Colonic mucosa (tissue), 4 donors: ENCODE measurements around the gene OGA. TPM values are rescaled to one million over a fixed set of nuclear protein-coding genes. Genes with fewer than 3 reads are reported as not detected.

Experiments
- DNase-seq: peaks from one replicate; pipeline ENCODE4 v3.0.0-alpha.2; 2020
- H3K27ac ChIP-seq: fragments of 200-600 bp; one replicate; pipeline ENCODE4 v1.8.0; 2021
- H3K27me3 ChIP-seq: fragments of 200-600 bp; one replicate; pipeline ENCODE4 v1.8.0; 2021
- H3K36me3 ChIP-seq: fragments of 200-600 bp; one replicate; pipeline ENCODE4 v1.8.0; 2021
- H3K4me1 ChIP-seq: fragments of 200-600 bp; one replicate; pipeline ENCODE4 v1.8.0; 2021; ENCODE audit warnings: mild to moderate bottlenecking
- H3K4me3 ChIP-seq: fragments of 200-600 bp; one replicate; pipeline ENCODE4 v1.8.0; 2021
- H3K9ac ChIP-seq, 2 donors: one replicate each; pipeline ENCODE4 v1.7.0; 2013; ENCODE audit warnings: control low read depth in 2 of 2, low read depth in 2 of 2, low read length in 2 of 2
- H3K9me3 ChIP-seq: fragments of 200-600 bp; one replicate; pipeline ENCODE4 v1.8.0; 2021
- intact Hi-C: fragments of 100-400 bp; cut with DNase I; formaldehyde crosslinking; loops from one replicate; pipeline ENCODE4 v1.14.1; 2022
- total RNA-seq, 2 donors: library from RNA; stranded (reverse); fragmentation: NEBNext Ultra II Directional in 1 of 2; extraction: Animal tissue kit (Norgen Biotek cat#: 25700) in 1 of 2; gene quantifications; one replicate each; pipeline ENCODE4 v1.2.1, GENCODE V29; 2021
- TF ChIP-seq, protein P1 (sequence below): fragments of 200-600 bp; IDR thresholded peaks from one replicate; pipeline ENCODE4 v1.8.0; 2022; ENCODE audit warnings: antibody characterized with exemption, mild to moderate bottlenecking
- donor health status: healthy.
- donor health status: DM: no; HTN: no; CAD: no.
- donor health status: DM: no; HTN: no; CAD: no.

Gene OGA
- total RNA-seq, 2 donors from 2014 or later, result 70.4 to 77.8 TPM

- Histone ChIP-seq H3K36me3 (no peaks in the 10 kb centered on the region), H3K4me3 (peak overlapping the region; percentile 31), H3K27ac (peak overlapping the region; percentile 98), H3K4me1 (peaks cover 7% of the 10 kb centered on the region), H3K9ac (peak overlapping the region; percentile 58 to 90), H3K9me3 (no peaks in the 10 kb centered on the region), H3K27me3 (no peaks in the 10 kb centered on the region)
- DNase-seq, result peak; percentile 53
- intact Hi-C loops, result no loop called here
- TF ChIP-seq, protein P1, sequence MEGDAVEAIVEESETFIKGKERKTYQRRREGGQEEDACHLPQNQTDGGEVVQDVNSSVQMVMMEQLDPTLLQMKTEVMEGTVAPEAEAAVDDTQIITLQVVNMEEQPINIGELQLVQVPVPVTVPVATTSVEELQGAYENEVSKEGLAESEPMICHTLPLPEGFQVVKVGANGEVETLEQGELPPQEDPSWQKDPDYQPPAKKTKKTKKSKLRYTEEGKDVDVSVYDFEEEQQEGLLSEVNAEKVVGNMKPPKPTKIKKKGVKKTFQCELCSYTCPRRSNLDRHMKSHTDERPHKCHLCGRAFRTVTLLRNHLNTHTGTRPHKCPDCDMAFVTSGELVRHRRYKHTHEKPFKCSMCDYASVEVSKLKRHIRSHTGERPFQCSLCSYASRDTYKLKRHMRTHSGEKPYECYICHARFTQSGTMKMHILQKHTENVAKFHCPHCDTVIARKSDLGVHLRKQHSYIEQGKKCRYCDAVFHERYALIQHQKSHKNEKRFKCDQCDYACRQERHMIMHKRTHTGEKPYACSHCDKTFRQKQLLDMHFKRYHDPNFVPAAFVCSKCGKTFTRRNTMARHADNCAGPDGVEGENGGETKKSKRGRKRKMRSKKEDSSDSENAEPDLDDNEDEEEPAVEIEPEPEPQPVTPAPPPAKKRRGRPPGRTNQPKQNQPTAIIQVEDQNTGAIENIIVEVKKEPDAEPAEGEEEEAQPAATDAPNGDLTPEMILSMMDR, result no peak
Observed at GRCh38 chr10:101818872-101819633, 809 bp upstream of the OGA start.

DNA sequence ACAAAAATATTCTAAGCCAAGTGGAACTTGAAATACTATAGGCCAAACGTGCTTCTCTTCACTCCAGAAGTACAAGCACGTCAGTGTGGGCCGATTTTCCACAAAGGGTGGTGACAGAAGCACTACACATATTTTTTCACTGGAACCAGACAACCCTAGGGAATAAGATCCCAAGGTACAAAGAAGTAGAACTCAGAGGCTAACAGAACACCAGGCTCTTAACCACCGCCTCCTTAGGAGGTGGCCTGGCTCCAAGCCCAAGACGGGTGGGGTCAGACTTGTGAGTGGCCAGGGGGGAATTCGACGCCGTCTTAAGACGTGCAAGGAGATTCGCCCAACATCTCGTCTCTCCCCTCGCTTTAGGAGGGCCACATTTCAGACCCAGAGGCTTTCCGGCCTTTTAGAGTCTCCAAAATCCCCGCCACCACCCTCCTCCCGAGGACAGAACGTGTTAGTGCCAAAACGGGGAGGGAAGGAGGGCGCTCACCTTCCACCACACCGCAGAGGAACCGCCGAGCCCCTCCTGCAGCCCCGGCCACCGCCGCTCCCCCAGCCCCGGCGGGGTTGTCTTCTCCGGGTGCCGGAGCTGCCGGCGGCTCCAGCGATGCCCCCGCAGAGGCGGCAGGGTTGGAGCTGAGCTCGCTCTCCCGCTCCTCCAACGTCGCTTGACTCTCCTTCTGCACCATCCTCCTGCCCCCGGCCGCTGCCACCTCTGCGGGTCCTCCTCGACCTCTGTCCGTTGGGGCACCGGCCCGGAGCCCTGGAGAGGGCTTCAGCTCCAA is 716 bp downstream of the OGA start:
- TF ChIP-seq, protein P1, result no peak
- Histone ChIP-seq H3K27me3 (no peaks in the 10 kb centered on the region), H3K36me3 (no peaks in the 10 kb centered on the region), H3K4me1 (peaks cover 7% of the 10 kb centered on the region), H3K9ac (peak overlapping the region; percentile 88 to 99), H3K9me3 (no peaks in the 10 kb centered on the region), H3K4me3 (peak overlapping the region; percentile 98), H3K27ac (peak overlapping the region; percentile 98)
- peak; percentile 95 for DNase-seq
- intact Hi-C loops, result no loop called here

DNA sequence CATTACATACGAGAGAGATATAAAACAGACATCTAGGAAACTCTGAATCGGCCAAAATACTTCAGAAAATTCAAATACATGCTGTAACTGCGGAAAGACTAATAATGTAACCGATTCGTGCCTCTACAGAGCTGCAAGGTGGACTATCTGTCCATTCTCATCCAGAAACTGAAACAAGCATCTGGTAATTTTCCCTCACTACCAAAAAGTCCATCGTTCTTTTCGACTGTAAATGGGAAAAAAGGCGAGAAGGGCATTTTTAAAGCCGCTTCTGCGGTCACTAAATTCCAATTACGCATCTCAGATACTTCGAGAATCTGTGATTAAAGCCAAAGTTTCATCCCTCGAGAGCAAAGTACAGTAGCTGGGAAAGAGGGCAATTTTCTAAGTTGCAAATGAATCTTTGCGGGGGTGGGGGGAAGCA is 1.3 kb downstream of the OGA start:
- TF ChIP-seq, protein P1, result no peak
- Histone ChIP-seq H3K27ac (peak overlapping the region; percentile 98), H3K9ac (peak overlapping the region; percentile 88 to 99), H3K4me1 (peaks cover 7% of the 10 kb centered on the region), H3K9me3 (no peaks in the 10 kb centered on the region), H3K36me3 (no peaks in the 10 kb centered on the region), H3K4me3 (peak overlapping the region; percentile 98), H3K27me3 (no peaks in the 10 kb centered on the region)
- intact Hi-C loops, result no loop called here
- no peak for DNase-seq

GRCh38 chr10:101816376-101816775 is 1.9 kb downstream of the OGA start:
- no peak for DNase-seq
- TF ChIP-seq, protein P1, result no peak
- peaks cover 7% of the 10 kb centered on the region for H3K4me1 ChIP-seq

GRCh38 chr10:101814466-101815071 is 3.7 kb downstream of the OGA start:
- intact Hi-C loops, result no loop called here
- Histone ChIP-seq H3K4me1 (peaks cover 7% of the 10 kb centered on the region), H3K27me3 (no peaks in the 10 kb centered on the region), H3K9me3 (no peaks in the 10 kb centered on the region), H3K9ac (no peak overlapping the region), H3K4me3 (peak overlapping the region; percentile 98), H3K36me3 (peaks cover 4% of the 10 kb centered on the region), H3K27ac (no peak overlapping the region)
- TF ChIP-seq, protein P1, result no peak
- no peak for DNase-seq

More at GRCh38 chr10:101816376-101816775, 1.9 kb downstream of the OGA start:
- Histone ChIP-seq H3K27ac (peak overlapping the region; percentile 98), H3K27me3 (no peaks in the 10 kb centered on the region), H3K4me3 (peak overlapping the region; percentile 98), H3K9ac (peak overlapping the region in 1 of 2 donors; percentile 99), H3K9me3 (no peaks in the 10 kb centered on the region), H3K36me3 (no peaks in the 10 kb centered on the region)
- intact Hi-C loops, result no loop called here
